ENCODE measurements around the gene SLC6A6.

DNA sequence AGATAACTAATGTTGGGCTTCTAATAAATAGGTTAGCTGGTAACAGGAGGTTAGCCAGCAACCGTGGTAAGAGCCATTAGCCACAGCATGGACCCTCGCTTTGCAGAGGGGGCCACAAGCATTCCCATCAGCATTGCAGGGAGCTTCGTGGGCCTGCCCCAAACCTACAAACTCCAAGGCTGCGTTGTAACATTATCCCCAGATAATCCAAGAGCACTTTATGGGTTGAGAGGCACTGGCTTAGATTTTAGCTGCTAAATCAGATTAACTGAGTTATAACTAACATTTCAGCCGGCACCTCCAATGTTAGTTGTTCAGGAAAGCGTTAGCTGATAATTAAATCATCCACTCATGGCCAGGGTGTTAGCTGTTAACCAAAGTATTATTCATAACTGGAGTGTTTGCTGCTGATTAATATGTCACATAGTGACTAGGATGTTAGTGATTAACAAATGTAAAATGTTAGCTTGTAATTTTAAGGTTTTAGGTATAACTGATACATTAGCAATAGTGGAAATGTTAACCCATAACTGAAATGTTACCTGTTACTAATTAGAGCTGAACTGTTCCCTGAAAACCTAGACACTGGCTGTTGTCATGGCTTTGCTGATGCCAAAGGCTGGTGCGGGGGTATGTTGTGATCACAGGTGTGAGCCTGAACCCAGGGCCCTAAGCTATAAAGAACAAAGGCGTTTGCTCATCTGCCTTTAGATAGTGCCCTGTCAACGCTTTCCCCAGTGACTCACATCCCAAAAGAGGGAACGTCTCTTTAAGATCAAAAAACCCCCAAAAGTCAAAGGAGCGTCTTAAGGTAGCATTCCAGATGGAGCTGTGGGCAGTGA, 56.2 kb downstream of the SLC6A6 start:
- no peak for TF ChIP-seq POLR2A (IDR thresholded peaks at IDR 0.05)
- TF ChIP-seq, protein P1, sequence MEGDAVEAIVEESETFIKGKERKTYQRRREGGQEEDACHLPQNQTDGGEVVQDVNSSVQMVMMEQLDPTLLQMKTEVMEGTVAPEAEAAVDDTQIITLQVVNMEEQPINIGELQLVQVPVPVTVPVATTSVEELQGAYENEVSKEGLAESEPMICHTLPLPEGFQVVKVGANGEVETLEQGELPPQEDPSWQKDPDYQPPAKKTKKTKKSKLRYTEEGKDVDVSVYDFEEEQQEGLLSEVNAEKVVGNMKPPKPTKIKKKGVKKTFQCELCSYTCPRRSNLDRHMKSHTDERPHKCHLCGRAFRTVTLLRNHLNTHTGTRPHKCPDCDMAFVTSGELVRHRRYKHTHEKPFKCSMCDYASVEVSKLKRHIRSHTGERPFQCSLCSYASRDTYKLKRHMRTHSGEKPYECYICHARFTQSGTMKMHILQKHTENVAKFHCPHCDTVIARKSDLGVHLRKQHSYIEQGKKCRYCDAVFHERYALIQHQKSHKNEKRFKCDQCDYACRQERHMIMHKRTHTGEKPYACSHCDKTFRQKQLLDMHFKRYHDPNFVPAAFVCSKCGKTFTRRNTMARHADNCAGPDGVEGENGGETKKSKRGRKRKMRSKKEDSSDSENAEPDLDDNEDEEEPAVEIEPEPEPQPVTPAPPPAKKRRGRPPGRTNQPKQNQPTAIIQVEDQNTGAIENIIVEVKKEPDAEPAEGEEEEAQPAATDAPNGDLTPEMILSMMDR (IDR thresholded peaks at IDR 0.05), result no peak
